ENCODE measurements around the gene FILIP1. TPM values are rescaled to one million over a fixed set of nuclear protein-coding genes. Genes with fewer than 3 reads are reported as not detected.

Gene FILIP1
- total RNA-seq, 2 donors from 2014 or later = 3.0 to 6.5 TPM

GRCh38 chr6:75428204-75428603 is 65.4 kb downstream of the FILIP1 start:
- 90 to 94% methylated on average over 1 of the region's 1 CpG for WGBS, 2 donors
- Histone ChIP-seq H3K27ac (no peak overlapping the region), H3K4me1 (peaks cover 5% of the 10 kb centered on the region), H3K4me3 (no peak overlapping the region), H3K36me3 (replicated peaks in 1 of 2; ENCODE audit: insufficient read depth in 1 of 2, low read depth in 2 of 2) (no peaks in the 10 kb centered on the region), H3K27me3 (no peaks in the 10 kb centered on the region), H3K9me3 (no peaks in the 10 kb centered on the region)
- TF ChIP-seq CTCF (IDR thresholded peaks at IDR 0.05) (no peak), POLR2A (IDR thresholded peaks at IDR 0.05) (no peak)
- DNase-seq (no peak), ATAC-seq (no peak)
- intact Hi-C loops (cut with DNase I) = no loop called here

GRCh38 chr6:75427329-75427728 is 66.3 kb downstream of the FILIP1 start:
- ATAC-seq (no peak), DNase-seq (no peak)
- H3K4me3 ChIP-seq = no peak overlapping the region
- no peaks in the 10 kb centered on the region for H3K9me3 ChIP-seq
- H3K27me3 ChIP-seq = no peaks in the 10 kb centered on the region
- no peak overlapping the region for H3K27ac ChIP-seq
- intact Hi-C loops (cut with DNase I) = no loop called here
- no peaks in the 10 kb centered on the region for H3K36me3 ChIP-seq (replicated peaks in 1 of 2; ENCODE audit: insufficient read depth in 1 of 2, low read depth in 2 of 2)
- TF ChIP-seq CTCF (IDR thresholded peaks at IDR 0.05) (no peak), POLR2A (IDR thresholded peaks at IDR 0.05) (no peak)
- 95 to 97% methylated on average over 2 of the region's 2 CpGs for WGBS, 2 donors
- peaks cover 5% of the 10 kb centered on the region for H3K4me1 ChIP-seq

- H3K4me3 ChIP-seq = no peak overlapping the region
- H3K9me3 ChIP-seq = no peaks in the 10 kb centered on the region
- 78 to 81% methylated on average over 4 of the region's 4 CpGs for WGBS, 2 donors
- no peak overlapping the region for H3K27ac ChIP-seq
- intact Hi-C loops (cut with DNase I) = no loop called here
- ATAC-seq (no peak), DNase-seq (no peak)
- no peaks in the 10 kb centered on the region for H3K4me1 ChIP-seq
- H3K36me3 ChIP-seq (replicated peaks in 1 of 2; ENCODE audit: insufficient read depth in 1 of 2, low read depth in 2 of 2) = no peaks in the 10 kb centered on the region
- no peaks in the 10 kb centered on the region for H3K27me3 ChIP-seq
- TF ChIP-seq POLR2A (IDR thresholded peaks at IDR 0.05) (no peak), CTCF (IDR thresholded peaks at IDR 0.05) (no peak)
Measured at GRCh38 chr6:75424618-75425548, 68.7 kb downstream of the FILIP1 start.

- WGBS, 2 donors = 80 to 92% methylated on average over 8 of the region's 8 CpGs
- Histone ChIP-seq H3K9me3 (no peaks in the 10 kb centered on the region), H3K27ac (no peak overlapping the region), H3K4me1 (no peaks in the 10 kb centered on the region), H3K27me3 (no peaks in the 10 kb centered on the region), H3K4me3 (no peak overlapping the region), H3K36me3 (replicated peaks in 1 of 2; ENCODE audit: insufficient read depth in 1 of 2, low read depth in 2 of 2) (no peaks in the 10 kb centered on the region)
- TF ChIP-seq POLR2A (IDR thresholded peaks at IDR 0.05) (no peak), CTCF (IDR thresholded peaks at IDR 0.05) (no peak)
- intact Hi-C loops (cut with DNase I) = no loop called here
- DNase-seq (no peak), ATAC-seq (no peak)
Measured at GRCh38 chr6:75423386-75423785, 70.2 kb downstream of the FILIP1 start.

All from body of pancreas (tissue), 4 donors.